CD4-positive, alpha-beta T cell (primary cell): ENCODE measurements around the gene CYBA. TPM values are rescaled to one million over a fixed set of nuclear protein-coding genes. Genes with fewer than 3 reads are reported as not detected.

Experiments
- ATAC-seq: fragments of 200-7000 bp; cut with Tn5 transposase; one replicate; pipeline ENCODE4 v1.10.0; 2022; ENCODE audit warnings: mild to moderate bottlenecking; ENCODE audit not compliant: poor library complexity
- CTCF ChIA-PET: fragments of 350-600 bp; sonication (Branson Sonifier 250); formaldehyde crosslinking; loops from one replicate; lab custom pipeline; 2021; ENCODE audit warnings: antibody characterized with exemption, inconsistent platforms; lab: Charles Lee
- POLR2A ChIA-PET: fragments of 350-600 bp; sonication (Branson Sonifier 250); formaldehyde crosslinking; loops from one replicate; lab custom pipeline; 2021; ENCODE audit warnings: antibody characterized with exemption, inconsistent platforms; lab: Charles Lee
- DNase-seq, 14 experiments: peaks; one replicate each; pipeline ENCODE4 v3.0.0-alpha.2; 2013 to 2020; ENCODE audit warnings: mixed read lengths in 2 of 14
- H3K27ac ChIP-seq, 2 donors: one replicate each; pipeline versions ENCODE4 v1.5.1 to v1.7.0; 2013; ENCODE audit warnings: low read length in 2 of 2, low read depth in 1 of 2, mild to moderate bottlenecking in 1 of 2
- H3K27me3 ChIP-seq, 2 experiments: 1 replicate in 1 of 2; 2 replicates in 1 of 2; pipeline versions ENCODE4 v1.6.1 to v1.7.0; 2013; ENCODE audit warnings: low read length in 2 of 2, control low read depth in 1 of 2, mild to moderate bottlenecking in 1 of 2, moderate library complexity in 1 of 2; ENCODE audit not compliant: insufficient read depth in 2 of 2, control insufficient read depth in 1 of 2
- H3K36me3 ChIP-seq: one replicate; pipeline ENCODE4 v1.6.1; 2013; ENCODE audit warnings: low read length, control low read depth; ENCODE audit not compliant: insufficient read depth
- H3K4me1 ChIP-seq: one replicate; pipeline ENCODE4 v1.6.1; 2013; ENCODE audit warnings: low read length, control low read depth; ENCODE audit not compliant: insufficient read depth
- H3K4me3 ChIP-seq: one replicate; pipeline ENCODE4 v1.5.1; 2013; ENCODE audit warnings: mild to moderate bottlenecking, low read length, moderate library complexity
- H3K9me3 ChIP-seq, 2 experiments: 1 replicate in 1 of 2; 2 replicates in 1 of 2; pipeline versions ENCODE4 v1.6.1 to v1.7.0; 2013; ENCODE audit warnings: low read length in 2 of 2, mild to moderate bottlenecking in 2 of 2, control low read depth in 1 of 2, moderate library complexity in 1 of 2; ENCODE audit not compliant: control insufficient read depth in 1 of 2, insufficient read depth in 1 of 2
- H3K27ac Mint-ChIP-seq: one replicate; pipeline ENCODE4 v1.8.0; 2020; ENCODE audit warnings: mixed read lengths
- H3K27me3 Mint-ChIP-seq: one replicate; pipeline ENCODE4 v1.8.0; 2021; ENCODE audit warnings: mixed read lengths
- H3K36me3 Mint-ChIP-seq: one replicate; pipeline ENCODE4 v1.8.0; 2021; ENCODE audit warnings: low read depth, mixed read lengths
- H3K4me1 Mint-ChIP-seq: one replicate; pipeline ENCODE4 v1.8.0; 2021; ENCODE audit warnings: low read depth, mixed read lengths
- H3K4me3 Mint-ChIP-seq: one replicate; pipeline ENCODE4 v1.8.0; 2020; ENCODE audit warnings: mild to moderate bottlenecking, mixed read lengths
- H3K9me3 Mint-ChIP-seq: one replicate; pipeline ENCODE4 v1.8.0; 2020; ENCODE audit warnings: mixed read lengths
- intact Hi-C, 2 experiments: fragments of 100-400 bp; cut with DNase I in 1 of 2; cut with micrococcal nuclease in 1 of 2; formaldehyde crosslinking; loops; one replicate each; pipeline versions ENCODE4 v1.15.1 to v1.9.0; 2023 to 2025; cut with DNase I, micrococcal nuclease
- total RNA-seq, 174 experiments: library from RNA in 2 of 174; stranded (reverse) in 2 of 174; gene quantifications; one replicate each; pipeline ENCODE4 v1.2.3 and lab custom pipeline; 2021 to 2026
- TF ChIP-seq, protein P1 (sequence below): fragments of 200-600 bp; IDR thresholded peaks from one replicate; pipeline ENCODE4 v1.8.0; 2022; ENCODE audit warnings: antibody characterized with exemption, mild to moderate bottlenecking

Gene CYBA
- total RNA-seq, 2 experiments from 2014 or later: 292 to 294 TPM

DNA sequence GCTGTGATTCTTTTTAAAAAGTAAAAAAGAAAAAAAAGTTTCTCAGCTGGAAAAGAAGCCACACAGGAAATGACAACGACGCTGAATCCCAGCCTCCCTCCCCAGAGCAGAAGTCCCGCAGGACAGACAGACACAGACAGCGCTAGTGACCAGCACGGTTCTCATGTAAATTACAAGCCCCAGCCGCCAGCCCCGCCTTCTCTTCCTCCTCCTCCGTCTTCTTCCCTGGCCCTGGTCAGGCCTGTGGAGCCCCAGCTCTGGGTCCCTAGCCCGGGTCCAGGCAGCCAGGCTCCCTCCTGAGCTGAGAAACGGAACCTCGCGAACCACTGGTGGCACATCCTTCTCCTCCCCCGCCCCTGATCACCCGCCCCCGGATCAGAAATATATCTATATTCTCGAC is 19.5 kb downstream of the CYBA start:
- ATAC-seq: no peak
- peaks cover 47% of the 10 kb centered on the region for H3K36me3 Mint-ChIP-seq
- TF ChIP-seq, protein P1, sequence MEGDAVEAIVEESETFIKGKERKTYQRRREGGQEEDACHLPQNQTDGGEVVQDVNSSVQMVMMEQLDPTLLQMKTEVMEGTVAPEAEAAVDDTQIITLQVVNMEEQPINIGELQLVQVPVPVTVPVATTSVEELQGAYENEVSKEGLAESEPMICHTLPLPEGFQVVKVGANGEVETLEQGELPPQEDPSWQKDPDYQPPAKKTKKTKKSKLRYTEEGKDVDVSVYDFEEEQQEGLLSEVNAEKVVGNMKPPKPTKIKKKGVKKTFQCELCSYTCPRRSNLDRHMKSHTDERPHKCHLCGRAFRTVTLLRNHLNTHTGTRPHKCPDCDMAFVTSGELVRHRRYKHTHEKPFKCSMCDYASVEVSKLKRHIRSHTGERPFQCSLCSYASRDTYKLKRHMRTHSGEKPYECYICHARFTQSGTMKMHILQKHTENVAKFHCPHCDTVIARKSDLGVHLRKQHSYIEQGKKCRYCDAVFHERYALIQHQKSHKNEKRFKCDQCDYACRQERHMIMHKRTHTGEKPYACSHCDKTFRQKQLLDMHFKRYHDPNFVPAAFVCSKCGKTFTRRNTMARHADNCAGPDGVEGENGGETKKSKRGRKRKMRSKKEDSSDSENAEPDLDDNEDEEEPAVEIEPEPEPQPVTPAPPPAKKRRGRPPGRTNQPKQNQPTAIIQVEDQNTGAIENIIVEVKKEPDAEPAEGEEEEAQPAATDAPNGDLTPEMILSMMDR: no peak
- no peak overlapping the region for H3K4me3 ChIP-seq
- intact Hi-C loops: loop anchor here in 1 of 2 experiments (5.0 to 10.0 kb wide), 2 partner anchors 47 to 71 kb away; no protein-coding TSS in a partner anchor
- H3K27ac ChIP-seq: no peak overlapping the region
- no peak overlapping the region for H3K4me3 Mint-ChIP-seq
- DNase-seq: peak in 1 of 14 experiments; percentile 4
- no peaks in the 10 kb centered on the region for H3K9me3 ChIP-seq
- CTCF ChIA-PET: interaction anchor here (1.2 kb wide), 1 partner anchor 11 kb away, joined by 3 read pairs; no protein-coding TSS in a partner anchor
- POLR2A ChIA-PET: interaction anchor here (3.4 kb wide), 1 partner anchor 11 kb away, joined by 15 read pairs; no protein-coding TSS in a partner anchor
- no peaks in the 10 kb centered on the region for H3K27me3 ChIP-seq
- no peaks in the 10 kb centered on the region for H3K27me3 Mint-ChIP-seq
- peaks cover 35% of the 10 kb centered on the region for H3K4me1 ChIP-seq
- no peaks in the 10 kb centered on the region for H3K9me3 Mint-ChIP-seq
- peaks cover 45% of the 10 kb centered on the region for H3K36me3 ChIP-seq
- no peak overlapping the region for H3K27ac Mint-ChIP-seq
- peaks cover 10% of the 10 kb centered on the region for H3K4me1 Mint-ChIP-seq

DNA sequence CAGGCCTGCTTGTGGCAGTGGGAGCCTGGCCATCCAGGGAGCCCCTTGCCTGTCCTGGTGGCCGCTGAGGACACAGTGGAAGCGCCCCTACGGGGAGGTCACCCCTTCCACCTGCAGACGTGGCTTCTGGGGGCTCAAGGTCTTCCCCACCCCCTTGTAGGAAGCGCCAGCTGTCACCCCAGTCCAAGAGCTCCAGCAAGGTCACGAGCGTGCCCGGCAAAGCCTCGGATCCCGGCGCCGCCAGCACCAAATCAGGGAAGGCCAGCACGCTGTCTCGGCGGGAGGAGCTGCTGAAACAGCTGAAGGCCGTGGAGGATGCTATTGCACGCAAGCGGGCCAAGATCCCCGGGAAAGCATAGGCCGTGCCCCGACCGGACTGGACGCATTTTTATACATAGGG is 19.9 kb downstream of the CYBA start:
- H3K36me3 Mint-ChIP-seq: peaks cover 51% of the 10 kb centered on the region
- ChIA-PET POLR2A (interaction anchor here (3.4 kb wide), 1 partner anchor 11 kb away, joined by 15 read pairs; no protein-coding TSS in a partner anchor), CTCF (interaction anchor here (1.2 kb wide), 1 partner anchor 11 kb away, joined by 3 read pairs; no protein-coding TSS in a partner anchor)
- Histone ChIP-seq H3K4me1 (peaks cover 30% of the 10 kb centered on the region), H3K4me3 (no peak overlapping the region), H3K9me3 (no peaks in the 10 kb centered on the region), H3K27me3 (no peaks in the 10 kb centered on the region), H3K36me3 (peaks cover 50% of the 10 kb centered on the region), H3K27ac (no peak overlapping the region)
- H3K27ac Mint-ChIP-seq: no peak overlapping the region
- no peaks in the 10 kb centered on the region for H3K9me3 Mint-ChIP-seq
- no peaks in the 10 kb centered on the region for H3K27me3 Mint-ChIP-seq
- peaks cover 6% of the 10 kb centered on the region for H3K4me1 Mint-ChIP-seq
- no peak for ATAC-seq
- TF ChIP-seq, protein P1: no peak
- intact Hi-C loops: loop anchor here in 1 of 2 experiments (5.0 to 10.0 kb wide), 2 partner anchors 46 to 71 kb away; no protein-coding TSS in a partner anchor
- H3K4me3 Mint-ChIP-seq: no peak overlapping the region
- no peak for DNase-seq

DNA sequence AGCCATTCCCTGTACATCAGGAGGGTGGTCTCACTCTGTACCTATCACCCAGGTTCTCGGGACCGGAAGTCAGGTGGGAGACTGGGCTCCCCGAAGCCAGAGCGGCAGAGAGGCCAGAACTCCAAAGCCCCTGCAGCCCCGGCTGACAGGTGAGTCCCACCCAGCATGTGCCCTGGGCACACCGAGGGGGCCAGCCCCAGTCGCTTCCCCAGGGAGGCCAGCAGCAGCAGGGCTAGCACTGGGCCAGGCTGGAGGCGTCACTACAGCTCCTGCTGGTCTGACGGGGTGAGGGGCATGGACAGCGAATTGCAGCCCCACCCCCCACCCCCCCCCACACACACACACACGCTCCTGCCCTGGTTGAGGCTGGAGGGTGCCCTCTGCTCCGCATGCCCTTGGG is 20.4 kb downstream of the CYBA start:
- TF ChIP-seq, protein P1: no peak
- no peaks in the 10 kb centered on the region for H3K9me3 ChIP-seq
- DNase-seq: no peak
- no peaks in the 10 kb centered on the region for H3K27me3 Mint-ChIP-seq
- H3K36me3 Mint-ChIP-seq: peaks cover 53% of the 10 kb centered on the region
- ChIA-PET POLR2A (no interaction called here), CTCF (interaction anchor here (1.2 kb wide), 1 partner anchor 10 kb away, joined by 3 read pairs; no protein-coding TSS in a partner anchor)
- no peaks in the 10 kb centered on the region for H3K9me3 Mint-ChIP-seq
- H3K27ac Mint-ChIP-seq: no peak overlapping the region
- H3K4me1 Mint-ChIP-seq: peaks cover 4% of the 10 kb centered on the region
- ATAC-seq: no peak
- H3K36me3 ChIP-seq: peaks cover 53% of the 10 kb centered on the region
- H3K4me3 ChIP-seq: no peak overlapping the region
- H3K4me1 ChIP-seq: peaks cover 28% of the 10 kb centered on the region
- no peaks in the 10 kb centered on the region for H3K27me3 ChIP-seq
- no peak overlapping the region for H3K27ac ChIP-seq
- H3K4me3 Mint-ChIP-seq: no peak overlapping the region
- intact Hi-C loops: loop anchor here in 1 of 2 experiments (5.0 to 10.0 kb wide), 2 partner anchors 46 to 72 kb away; no protein-coding TSS in a partner anchor
